HepG2 (cell line): Measurements from ENCODE around the gene CFL1. TPM values are rescaled to one million over a fixed set of nuclear protein-coding genes. Genes with fewer than 3 reads are reported as not detected.
"Not testable (repeated sequence)": the region's sequence is repeated elsewhere in the genome, so short reads cannot be mapped to it uniquely, and the experiment has no call there.

Experiments used
- ATAC-seq: fragments of 200-7000 bp; cut with Tn5 transposase; 3 replicates; pipeline ENCODE4 v1.9.1; 2020; ENCODE audit warnings: mild to moderate bottlenecking, moderate library complexity
- BruUV-seq: library from RNA; stranded (reverse); fragments of 400-500 nt; replicated peaks from 2 replicates; lab custom pipeline; 2021; lab: Mats Ljungman, UMichigan
- CTCF ChIA-PET: fragments of 300-600 bp; formaldehyde crosslinking; extraction: SDS; loops from one replicate; lab custom pipeline; 2021; ENCODE audit warnings: low total read pairs, inconsistent platforms, low intra/inter-chr PET ratio; lab: Yijun Ruan, JAX
- POLR2A ChIA-PET: fragments of 350-600 bp; sonication (Branson Sonifier 250); formaldehyde crosslinking; loops from one replicate; lab custom pipeline; 2020; ENCODE audit warnings: antibody characterized with exemption, inconsistent platforms; lab: Yijun Ruan, JAX
- DNase-seq: peaks from one replicate; pipeline ENCODE4 v3.0.0-alpha.2; 2015; ENCODE audit warnings: low spot score
- FAIRE-seq: peaks from 3 replicates; lab custom pipeline; 2011; peaks lifted over from hg19 to GRCh38; lab: Jason Lieb, UNC
- H2AFZ ChIP-seq: one replicate; pipeline ENCODE4 v1.6.1; 2011; ENCODE audit warnings: low read length, inconsistent platforms
- H3K27ac ChIP-seq: fragments of 300-600 bp; 3 replicates; pipeline ENCODE4 v1.8.0; 2011; ENCODE audit warnings: mixed run types, mild to moderate bottlenecking, mixed read lengths, low read length, inconsistent platforms; ENCODE audit not compliant: insufficient read depth; ENCODE audit errors: extremely low read length
- H3K27me3 ChIP-seq, 2 experiments: fragments of 200-600 bp in 1 of 2; 2 replicates in 1 of 2; 3 replicates in 1 of 2; pipeline versions ENCODE4 v1.6.0 to v1.8.0; 2011; ENCODE audit warnings: low read length in 2 of 2, mild to moderate bottlenecking in 2 of 2, moderate library complexity in 2 of 2, inconsistent platforms in 1 of 2; ENCODE audit not compliant: insufficient read depth in 2 of 2, control insufficient read depth in 1 of 2
- H3K36me3 ChIP-seq, 2 experiments: fragments of 200-600 bp in 1 of 2; replicated peaks in 1 of 2; 2 replicates in 1 of 2; 3 replicates in 1 of 2; pipeline versions ENCODE4 v1.5.1 to v1.8.0; 2011; ENCODE audit warnings: low read length in 2 of 2, inconsistent platforms in 1 of 2; ENCODE audit not compliant: insufficient read depth in 2 of 2, control insufficient read depth in 1 of 2
- H3K4me1 ChIP-seq: 2 replicates; pipeline ENCODE4 v1.5.1; 2012; ENCODE audit warnings: low read length, inconsistent platforms; ENCODE audit not compliant: insufficient read depth
- H3K4me2 ChIP-seq: 2 replicates; pipeline ENCODE4 v1.6.0; 2011; ENCODE audit warnings: low read depth, low read length, inconsistent platforms
- H3K4me3 ChIP-seq, 3 experiments: fragments of 200-600 bp in 1 of 3; sonication (generic), shearing (Covaris generic) in 1 of 3; replicated peaks in 1 of 3; 2 replicates each; pipeline ENCODE4 v1.5.1; 2011 to 2016; ENCODE audit warnings: low read length in 3 of 3, inconsistent platforms in 2 of 3, low read depth in 2 of 3, mild to moderate bottlenecking in 2 of 3, control low read depth in 1 of 3, mixed read lengths in 1 of 3; ENCODE audit not compliant: insufficient read depth in 1 of 3
- H3K79me2 ChIP-seq: one replicate; pipeline ENCODE4 v1.6.1; 2011; ENCODE audit warnings: low read length, inconsistent platforms; ENCODE audit not compliant: insufficient read depth
- H3K9ac ChIP-seq: 2 replicates; pipeline ENCODE4 v1.6.0; 2011; ENCODE audit warnings: mild to moderate bottlenecking, low read depth, low read length, inconsistent platforms; ENCODE audit not compliant: insufficient read depth
- H3K9me3 ChIP-seq: 2 replicates; pipeline ENCODE4 v1.5.1; 2012; ENCODE audit warnings: mild to moderate bottlenecking, low read length
- H4K20me1 ChIP-seq: 2 replicates; pipeline ENCODE4 v1.6.0; 2011; ENCODE audit warnings: inconsistent platforms, mild to moderate bottlenecking, low read length, moderate library complexity; ENCODE audit not compliant: insufficient read depth
- CBX1 ChIP-seq: IDR thresholded peaks from one replicate; pipeline ENCODE4 v1.6.1; 2016; ENCODE audit warnings: antibody characterized with exemption, low read depth
- HIC2 ChIP-seq: sonication (generic); formaldehyde crosslinking; IDR thresholded peaks from 2 replicates; pipeline ENCODE4 v1.9.0; 2022; ENCODE audit warnings: low read depth, missing genetic modification reagents
- IKZF5 ChIP-seq: IDR thresholded peaks from 2 replicates; pipeline ENCODE4 v1.6.1; 2018; ENCODE audit warnings: missing genetic modification reagents, mild to moderate bottlenecking, missing compliant biosample characterization
- KLF12 ChIP-seq: sonication (generic); formaldehyde crosslinking; IDR thresholded peaks from 2 replicates; pipeline ENCODE4 v1.4.0; 2020; ENCODE audit warnings: missing genetic modification reagents, borderline replicate concordance
- MED1 ChIP-seq: sonication (generic); formaldehyde crosslinking; IDR thresholded peaks from 2 replicates; pipeline ENCODE4 v1.4.0; 2020; ENCODE audit warnings: missing genetic modification reagents
- MED8 ChIP-seq: sonication (generic); formaldehyde crosslinking; IDR thresholded peaks from 2 replicates; pipeline ENCODE4 v1.8.1; 2023; ENCODE audit warnings: mild to moderate bottlenecking, missing genetic modification reagents; ENCODE audit not compliant: insufficient replicate concordance
- NR2F2 ChIP-seq: IDR thresholded peaks from 2 replicates; pipeline ENCODE4 v1.6.1; 2012; ENCODE audit warnings: low read depth, inconsistent platforms, borderline replicate concordance
- NR2F6 ChIP-seq, 2 experiments: IDR thresholded peaks; 2 replicates each; pipeline ENCODE4 v1.6.1; 2016; ENCODE audit warnings: antibody characterized with exemption in 1 of 2, mild to moderate bottlenecking in 1 of 2
- SAP130 ChIP-seq: IDR thresholded peaks from 2 replicates; pipeline ENCODE4 v1.6.1; 2016; ENCODE audit warnings: low read depth
- SOX13 ChIP-seq, 3 experiments: fragments of 450-650 bp in 1 of 3; sonication (generic) in 1 of 3; formaldehyde crosslinking in 1 of 3; IDR thresholded peaks in 2 of 3; conservative IDR thresholded peaks in 1 of 3; 2 replicates each; pipeline versions ENCODE4 v1.5.0 to v1.6.1; 2016 to 2020; ENCODE audit warnings: antibody characterized with exemption in 1 of 3, mild to moderate bottlenecking in 1 of 3, missing compliant biosample characterization in 1 of 3, missing genetic modification reagents in 1 of 3, moderate library complexity in 1 of 3
- ZFP82 ChIP-seq: sonication (generic); formaldehyde crosslinking; IDR thresholded peaks from 2 replicates; pipeline ENCODE4 v1.5.1; 2020; ENCODE audit warnings: mild to moderate bottlenecking, missing genetic modification reagents, borderline replicate concordance
- ZMYM2 ChIP-seq: sonication (generic); formaldehyde crosslinking; IDR thresholded peaks from 2 replicates; pipeline ENCODE4 v1.8.0; 2022; ENCODE audit warnings: mild to moderate bottlenecking, missing genetic modification reagents
- ZNF264 ChIP-seq: sonication (generic); formaldehyde crosslinking; IDR thresholded peaks from 2 replicates; pipeline ENCODE4 v1.4.0; 2020; ENCODE audit warnings: missing genetic modification reagents
- ZNF276 ChIP-seq: sonication (generic); formaldehyde crosslinking; IDR thresholded peaks from 2 replicates; pipeline ENCODE4 v1.4.0; 2020; ENCODE audit warnings: mild to moderate bottlenecking, low read depth, missing genetic modification reagents
- ZNF513 ChIP-seq: sonication (generic); formaldehyde crosslinking; conservative IDR thresholded peaks from 2 replicates; pipeline ENCODE4 v1.5.0; 2020; ENCODE audit warnings: missing genetic modification reagents
- ZNF556 ChIP-seq: sonication (generic); formaldehyde crosslinking; IDR thresholded peaks from 2 replicates; pipeline ENCODE4 v1.4.0; 2020; ENCODE audit warnings: mild to moderate bottlenecking, missing genetic modification reagents, borderline replicate concordance
- WGBS: methylation state at CpG from one replicate; pipeline ENCODE4 v1.1.6; 2017; ENCODE audit warnings: low lambda C conversion rate; 5-methylcytosine and 5-hydroxymethylcytosine counted together
- in situ Hi-C: cut with HindIII; loops from 2 replicates; pipeline ENCODE4 v1.10.0; 2017; ENCODE audit warnings: low pct_unique_long_range_greater_than_20kb; ENCODE audit not compliant: extremely low pct_ligation_motif_present
- intact Hi-C: fragments of 100-400 bp; cut with micrococcal nuclease; formaldehyde crosslinking; loops from one replicate; pipeline ENCODE4 v1.10.0; 2022; ENCODE audit not compliant: unreplicated experiment
- polyA plus RNA-seq, 8 experiments: library from polyadenylated mRNA; depleted of rRNA in 3 of 8; stranded (reverse) in 7 of 8; unstranded in 1 of 8; fragments of >200 nt; fragmentation: Illumina TruSeq in 4 of 8; extraction: Trizol in 4 of 8; gene quantifications; 2 replicates each; pipeline versions ENCODE4 v1.2.1 to v1.2.3, GENCODE V29; 2011 to 2016; ENCODE audit warnings: low read depth in 4 of 8, missing spikeins in 1 of 8, mixed read lengths in 1 of 8; ENCODE audit not compliant: insufficient read depth in 1 of 8
- total RNA-seq, 5 experiments: library from RNA; depleted of rRNA; stranded (reverse); fragments of >200 nt; fragmentation: Illumina TruSeq; extraction: Trizol; gene quantifications; 2 replicates each; pipeline ENCODE4 v1.2.3, GENCODE V29; 2016; ENCODE audit warnings: low read depth in 1 of 5

Gene CFL1
- total and polyA plus RNA-seq, 2 of the 13 experiments (the other 11 are each of a cell fraction or from before 2014, with no cell fraction given): 379 to 383 TPM

GRCh38 chr11:65892137-65892540, 34.2 kb upstream of the CFL1 start:
- intact Hi-C loops; H2AFZ ChIP-seq; H3K9me3 ChIP-seq; BruUV-seq; in situ Hi-C loops; ATAC-seq; H3K27me3 ChIP-seq; DNase-seq; H4K20me1 ChIP-seq; TF ChIP-seq NR2F6 (CRISPR knock-in tag; IDR thresholded peaks at IDR 0.05); SOX13 (IDR thresholded peaks at IDR 0.05): not testable (repeated sequence)
- peak overlapping the region; percentile 99 for H3K4me2 ChIP-seq
- peak; percentile 75 for FAIRE-seq
- H3K4me3 ChIP-seq: peak overlapping the region in 2 of 3 experiments; percentile 77 to 91; a peak in 3 of 6 replicates
- ChIA-PET CTCF (interaction anchor here (6.9 kb wide), 1 partner anchor 97 kb away, joined by 63 read pairs; no protein-coding TSS in a partner anchor), POLR2A (interaction anchor here (0.6 to 7.6 kb wide), 12 partner anchors 8 to 420 kb away, joined by 3 to 95 read pairs (median 13); partner anchors contain the start of genes BANF1, C11orf68, EFEMP2 and FOSL1)
- peaks cover 21% of the 10 kb centered on the region for H3K79me2 ChIP-seq
- peaks cover 6 to 18% of the 10 kb centered on the region in 2 experiments; a peak in 4 of 5 replicates for H3K36me3 ChIP-seq
- H3K4me1 ChIP-seq: peaks cover 52% of the 10 kb centered on the region
- peak overlapping the region; percentile 90 for H3K9ac ChIP-seq
- WGBS: 63% methylated on average over 5 of the region's 5 CpGs
- H3K27ac ChIP-seq: peak overlapping the region; percentile 77
- TF ChIP-seq KLF12 (CRISPR knock-in tag) (0 out of 2 replicates have a peak, but pooled peaks have one; percentile 5), IKZF5 (CRISPR knock-in tag) (0 out of 2 replicates have a peak, but pooled peaks have one; percentile 13), SAP130 (CRISPR knock-in tag) (0 out of 2 replicates have a peak, but pooled peaks have one; percentile 33), NR2F6 (IDR thresholded peaks at IDR 0.05) (0 out of 2 replicates have a peak, but pooled peaks have one; percentile 8), ZNF264 (CRISPR knock-in tag) (peak; percentile 4; the same call in 1 of the 2 replicates), MED8 (CRISPR knock-in tag) (peak; percentile 20), ZNF276 (0 out of 2 replicates have a peak, but pooled peaks have one; percentile 17), ZNF556 (0 out of 2 replicates have a peak, but pooled peaks have one; percentile 1), CBX1 (peak; percentile 0), SOX13 (CRISPR knock-in tag; conservative IDR thresholded peaks at IDR 0.05 in 1 of 2, IDR thresholded peaks at IDR 0.05 in 1 of 2) (0 out of 4 replicates have a peak, but pooled peaks of 1 of the 2 experiments have one; percentile 2), ZNF513 (CRISPR knock-in tag) (0 out of 2 replicates have a peak, but pooled peaks have one; percentile 32), HIC2 (CRISPR knock-in tag) (peak; percentile 8; the same call in 1 of the 2 replicates), NR2F2 (0 out of 2 replicates have a peak, but pooled peaks have one; percentile 11), MED1 (CRISPR knock-in tag) (0 out of 2 replicates have a peak, but pooled peaks have one; percentile 7), ZMYM2 (CRISPR knock-in tag) (0 out of 2 replicates have a peak, but pooled peaks have one; percentile 7), ZFP82 (CRISPR knock-in tag) (peak; percentile 53; the same call in 1 of the 2 replicates)
